Tibial nerve (tissue), 4 donors: ENCODE results near the gene MEGF10. TPM values are rescaled to one million over a fixed set of nuclear protein-coding genes. Genes with fewer than 3 reads are reported as not detected.

ENCODE experiments used
- DNase-seq, 2 donors: peaks; one replicate each; pipeline ENCODE4 v3.0.0-alpha.2; 2019; ENCODE audit warnings: low spot score in 2 of 2
- H3K27ac ChIP-seq, 4 donors: fragments of 200-600 bp; sonication (generic) in 3 of 4; one replicate each; pipeline ENCODE4 v1.5.1; 2017 to 2019; ENCODE audit warnings: mild to moderate bottlenecking in 1 of 4
- H3K27me3 ChIP-seq, 2 donors: fragments of 200-600 bp; sonication (generic) in 1 of 2; one replicate each; pipeline versions ENCODE4 v1.5.1 to v1.6.0; 2017 to 2019
- H3K36me3 ChIP-seq, 3 donors: fragments of 200-600 bp; sonication (generic); one replicate each; pipeline ENCODE4 v1.5.1; 2018 to 2019
- H3K4me1 ChIP-seq, 4 donors: fragments of 200-600 bp; sonication (generic) in 3 of 4; one replicate each; pipeline ENCODE4 v1.5.1; 2017 to 2019
- H3K4me3 ChIP-seq, 4 donors: fragments of 200-600 bp; sonication (generic) in 3 of 4; one replicate each; pipeline ENCODE4 v1.5.1; 2017 to 2019; ENCODE audit warnings: mild to moderate bottlenecking in 1 of 4, moderate library complexity in 1 of 4
- H3K9me3 ChIP-seq, 4 donors: fragments of 200-600 bp; sonication (generic) in 3 of 4; one replicate each; pipeline ENCODE4 v1.5.1; 2017 to 2019
- CTCF ChIP-seq, 5 experiments: fragments of 200-600 bp in 3 of 5; fragments of 450-650 bp in 2 of 5; sonication (generic) in 3 of 5; IDR thresholded peaks; one replicate each; pipeline ENCODE4 v1.5.1; 2016 to 2019; ENCODE audit warnings: antibody characterized with exemption in 5 of 5, mild to moderate bottlenecking in 3 of 5, moderate library complexity in 2 of 5
- EP300 ChIP-seq, 2 donors: sonication (generic); formaldehyde crosslinking; IDR thresholded peaks; one replicate each; pipeline ENCODE4 v1.6.1; 2017; ENCODE audit warnings: antibody characterized with exemption in 2 of 2, mild to moderate bottlenecking in 1 of 2
- POLR2A ChIP-seq, 2 donors: fragments of 450-650 bp; IDR thresholded peaks; one replicate each; pipeline ENCODE4 v1.6.1; 2017; ENCODE audit warnings: antibody characterized with exemption in 2 of 2, mild to moderate bottlenecking in 2 of 2, moderate library complexity in 2 of 2
- WGBS, 2 donors: methylation state at CpG; one replicate each; pipeline ENCODE4 v1.1.5; 2018; 5-methylcytosine and 5-hydroxymethylcytosine counted together
- total RNA-seq, 4 donors: library from RNA; depleted of rRNA; stranded (reverse); fragments of >200 nt; gene quantifications; one replicate each; pipeline ENCODE4 v1.1.0, GENCODE V29; 2016

Gene MEGF10
- total RNA-seq, 4 donors from 2014 or later, result 0.30 to 3.3 (median 1.3) TPM

- no peaks in the 10 kb centered on the region for H3K27me3 ChIP-seq
- H3K4me3 ChIP-seq, result no peak overlapping the region
- H3K4me1 ChIP-seq, result peaks cover 0 to 4% (median 0%) of the 10 kb centered on the region in 4 donors
- 20 to 26% methylated on average over 2 of the region's 2 CpGs for WGBS, 2 donors
- TF ChIP-seq CTCF (IDR thresholded peaks at IDR 0.05), result no peak
- no peak for TF ChIP-seq EP300 (IDR thresholded peaks at IDR 0.05)
- no peak for TF ChIP-seq POLR2A (IDR thresholded peaks at IDR 0.05)
- no peaks in the 10 kb centered on the region for H3K36me3 ChIP-seq
- no peaks in the 10 kb centered on the region for H3K9me3 ChIP-seq
- DNase-seq, result no peak
- no peak overlapping the region for H3K27ac ChIP-seq
These were observed 96.0 kb downstream of the MEGF10 start for GRCh38 chr5:127386557-127386956.

- Histone ChIP-seq H3K27me3 (no peaks in the 10 kb centered on the region), H3K36me3 (no peaks in the 10 kb centered on the region), H3K4me3 (no peak overlapping the region), H3K4me1 (peaks cover 0 to 4% (median 0%) of the 10 kb centered on the region in 4 donors), H3K9me3 (no peaks in the 10 kb centered on the region), H3K27ac (no peak overlapping the region)
- no peak for TF ChIP-seq EP300 (IDR thresholded peaks at IDR 0.05)
- TF ChIP-seq CTCF (IDR thresholded peaks at IDR 0.05), result no peak
- TF ChIP-seq POLR2A (IDR thresholded peaks at IDR 0.05), result no peak
- no peak for DNase-seq
- WGBS, 2 donors, result 80 to 83% methylated on average over 2 of the region's 2 CpGs
These were observed 99.0 kb downstream of the MEGF10 start for GRCh38 chr5:127389601-127390000.

- 87 to 88% methylated on average over 4 of the region's 4 CpGs for WGBS, 2 donors
- Histone ChIP-seq H3K36me3 (no peaks in the 10 kb centered on the region), H3K27me3 (no peaks in the 10 kb centered on the region), H3K4me1 (no peaks in the 10 kb centered on the region), H3K4me3 (no peak overlapping the region), H3K27ac (no peak overlapping the region), H3K9me3 (no peaks in the 10 kb centered on the region)
- no peak for DNase-seq
- no peak for TF ChIP-seq CTCF (IDR thresholded peaks at IDR 0.05)
- no peak for TF ChIP-seq EP300 (IDR thresholded peaks at IDR 0.05)
- no peak for TF ChIP-seq POLR2A (IDR thresholded peaks at IDR 0.05)
These were observed 102.2 kb downstream of the MEGF10 start for GRCh38 chr5:127392762-127393161.

- no peaks in the 10 kb centered on the region for H3K27me3 ChIP-seq
- DNase-seq, result no peak
- H3K9me3 ChIP-seq, result no peaks in the 10 kb centered on the region
- H3K4me3 ChIP-seq, result no peak overlapping the region
- no peaks in the 10 kb centered on the region for H3K36me3 ChIP-seq
- H3K27ac ChIP-seq, result no peak overlapping the region
- TF ChIP-seq EP300 (IDR thresholded peaks at IDR 0.05), result no peak
- no peak for TF ChIP-seq CTCF (IDR thresholded peaks at IDR 0.05)
- TF ChIP-seq POLR2A (IDR thresholded peaks at IDR 0.05), result no peak
- H3K4me1 ChIP-seq, result no peaks in the 10 kb centered on the region
- 94 to 95% methylated on average over 8 to 14 of the region's 15 CpGs for WGBS, 2 donors
These were observed 106.0 kb downstream of the MEGF10 start for GRCh38 chr5:127396490-127397155.

GRCh38 chr5:127398508-127398907, 107.9 kb downstream of the MEGF10 start:
- WGBS, 2 donors, result 53 to 59% methylated on average over 2 of the region's 2 CpGs
- no peaks in the 10 kb centered on the region for H3K4me1 ChIP-seq
- no peak for DNase-seq
- no peaks in the 10 kb centered on the region for H3K9me3 ChIP-seq
- H3K27me3 ChIP-seq, result no peaks in the 10 kb centered on the region
- TF ChIP-seq POLR2A (IDR thresholded peaks at IDR 0.05) (no peak), EP300 (IDR thresholded peaks at IDR 0.05) (no peak), CTCF (IDR thresholded peaks at IDR 0.05) (no peak)
- H3K4me3 ChIP-seq, result no peak overlapping the region
- no peaks in the 10 kb centered on the region for H3K36me3 ChIP-seq
- H3K27ac ChIP-seq, result no peak overlapping the region
